ENCODE measurements around the gene MBOAT2.

GRCh38 chr2:8938384-8938783 is 65.1 kb downstream of the MBOAT2 start:
- TF ChIP-seq, protein P1, sequence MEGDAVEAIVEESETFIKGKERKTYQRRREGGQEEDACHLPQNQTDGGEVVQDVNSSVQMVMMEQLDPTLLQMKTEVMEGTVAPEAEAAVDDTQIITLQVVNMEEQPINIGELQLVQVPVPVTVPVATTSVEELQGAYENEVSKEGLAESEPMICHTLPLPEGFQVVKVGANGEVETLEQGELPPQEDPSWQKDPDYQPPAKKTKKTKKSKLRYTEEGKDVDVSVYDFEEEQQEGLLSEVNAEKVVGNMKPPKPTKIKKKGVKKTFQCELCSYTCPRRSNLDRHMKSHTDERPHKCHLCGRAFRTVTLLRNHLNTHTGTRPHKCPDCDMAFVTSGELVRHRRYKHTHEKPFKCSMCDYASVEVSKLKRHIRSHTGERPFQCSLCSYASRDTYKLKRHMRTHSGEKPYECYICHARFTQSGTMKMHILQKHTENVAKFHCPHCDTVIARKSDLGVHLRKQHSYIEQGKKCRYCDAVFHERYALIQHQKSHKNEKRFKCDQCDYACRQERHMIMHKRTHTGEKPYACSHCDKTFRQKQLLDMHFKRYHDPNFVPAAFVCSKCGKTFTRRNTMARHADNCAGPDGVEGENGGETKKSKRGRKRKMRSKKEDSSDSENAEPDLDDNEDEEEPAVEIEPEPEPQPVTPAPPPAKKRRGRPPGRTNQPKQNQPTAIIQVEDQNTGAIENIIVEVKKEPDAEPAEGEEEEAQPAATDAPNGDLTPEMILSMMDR (conservative IDR thresholded peaks at IDR 0.05; ENCODE audit: low read length): no peak
- no peak for TF ChIP-seq EZH2phosphoT487 (IDR thresholded peaks at IDR 0.05; ENCODE audit: borderline replicate concordance)

Measured in Loucy (cell line).